ENCODE measurements around the gene CMC1. TPM values are rescaled to one million over a fixed set of nuclear protein-coding genes. Genes with fewer than 3 reads are reported as not detected.

Gene CMC1
- total RNA-seq, 1 experiment from 2014 or later: 15.9 TPM

GRCh38 chr3:28295898-28296490, 54.6 kb downstream of the CMC1 start:
- no peak for TF ChIP-seq SIN3A (IDR thresholded peaks at IDR 0.05; ENCODE audit: borderline replicate concordance, insufficient read depth, low read depth, low read length)
- Histone ChIP-seq H3K9me3 (ENCODE audit: control insufficient read depth, insufficient read depth, low read depth, low read length) (no peaks in the 10 kb centered on the region), H3K27ac (ENCODE audit: low read length) (no peak overlapping the region), H3K27me3 (ENCODE audit: control insufficient read depth, insufficient read depth, low read length) (no peaks in the 10 kb centered on the region), H3K4me3 (ENCODE audit: low read depth in 2 of 2, low read length in 2 of 2) (no peak overlapping the region), H3K4me1 (ENCODE audit: control insufficient read depth, insufficient read depth, low read length) (no peaks in the 10 kb centered on the region; the same call in 1 of the 2 replicates), H3K36me3 (ENCODE audit: control insufficient read depth, insufficient read depth, low read length) (no peaks in the 10 kb centered on the region)
- BruUV-seq (replicated peaks): no TSS peak
- DNase-seq (ENCODE audit: low read depth, low spot score) (no peak), ATAC-seq (no peak)
- CTCF ChIA-PET: no interaction called here
- intact Hi-C loops (cut with micrococcal nuclease; ENCODE audit: unreplicated experiment) (no loop called here), in situ Hi-C loops (cut with HindIII; ENCODE audit: low pct_unique_long_range_greater_than_20kb, low sequenced_read_pairs) (no loop called here)
- POLR2A ChIA-PET: no interaction called here

- in situ Hi-C loops (cut with HindIII; ENCODE audit: low pct_unique_long_range_greater_than_20kb, low sequenced_read_pairs): no loop called here
- DNase-seq (ENCODE audit: low read depth, low spot score): no peak
- intact Hi-C loops (cut with micrococcal nuclease; ENCODE audit: unreplicated experiment): no loop called here
- ChIA-PET CTCF (no interaction called here), POLR2A (no interaction called here)
- no peaks in the 10 kb centered on the region for H3K36me3 ChIP-seq (ENCODE audit: control insufficient read depth, insufficient read depth, low read length)
- no TSS peak for BruUV-seq (replicated peaks)
- H3K9me3 ChIP-seq (ENCODE audit: control insufficient read depth, insufficient read depth, low read depth, low read length): no peaks in the 10 kb centered on the region
- H3K4me3 ChIP-seq (ENCODE audit: low read depth in 2 of 2, low read length in 2 of 2): no peak overlapping the region
- no peaks in the 10 kb centered on the region for H3K27me3 ChIP-seq (ENCODE audit: control insufficient read depth, insufficient read depth, low read length)
- no peaks in the 10 kb centered on the region; the same call in 1 of the 2 replicates for H3K4me1 ChIP-seq (ENCODE audit: control insufficient read depth, insufficient read depth, low read length)
- no peak for ATAC-seq
- TF ChIP-seq TCF7L2 (IDR thresholded peaks at IDR 0.05; ENCODE audit: low read depth, low read length): no peak
- TF ChIP-seq SIN3A (IDR thresholded peaks at IDR 0.05; ENCODE audit: borderline replicate concordance, insufficient read depth, low read depth, low read length): no peak
- no peak overlapping the region for H3K27ac ChIP-seq (ENCODE audit: low read length)
Observed at GRCh38 chr3:28299705-28300104, 58.3 kb downstream of the CMC1 start.

- Histone ChIP-seq H3K27ac (ENCODE audit: low read length) (no peak overlapping the region), H3K4me3 (ENCODE audit: low read depth in 2 of 2, low read length in 2 of 2) (no peak overlapping the region), H3K9me3 (ENCODE audit: control insufficient read depth, insufficient read depth, low read depth, low read length) (no peaks in the 10 kb centered on the region), H3K27me3 (ENCODE audit: control insufficient read depth, insufficient read depth, low read length) (no peaks in the 10 kb centered on the region), H3K36me3 (ENCODE audit: control insufficient read depth, insufficient read depth, low read length) (no peaks in the 10 kb centered on the region), H3K4me1 (ENCODE audit: control insufficient read depth, insufficient read depth, low read length) (no peaks in the 10 kb centered on the region; the same call in 1 of the 2 replicates)
- no peak for TF ChIP-seq CTCF (IDR thresholded peaks at IDR 0.05)
- TF ChIP-seq POLR2AphosphoS5 (IDR thresholded peaks at IDR 0.05; ENCODE audit: low read depth, low read length): no peak
- no peak for TF ChIP-seq SIN3A (IDR thresholded peaks at IDR 0.05; ENCODE audit: borderline replicate concordance, insufficient read depth, low read depth, low read length)
- no peak for TF ChIP-seq TCF7L2 (IDR thresholded peaks at IDR 0.05; ENCODE audit: low read depth, low read length)
- TF ChIP-seq REST (IDR thresholded peaks at IDR 0.05; ENCODE audit: insufficient read depth in 1 of 2, low read depth in 2 of 2, low read length in 1 of 2): no peak
- BruUV-seq (replicated peaks): no TSS peak
- ChIA-PET POLR2A (no interaction called here), CTCF (no interaction called here)
- in situ Hi-C loops (cut with HindIII; ENCODE audit: low pct_unique_long_range_greater_than_20kb, low sequenced_read_pairs) (no loop called here), intact Hi-C loops (cut with micrococcal nuclease; ENCODE audit: unreplicated experiment) (no loop called here)
- DNase-seq (ENCODE audit: low read depth, low spot score) (no peak), ATAC-seq (no peak)
Observed at GRCh38 chr3:28300345-28300962, 59.0 kb downstream of the CMC1 start.
